ENCODE measurements around the gene TRIM26.
"Not testable (repeated sequence)": the region's sequence is repeated elsewhere in the genome, so short reads cannot be mapped to it uniquely, and the experiment has no call there.

TRIM26 gene

DNA sequence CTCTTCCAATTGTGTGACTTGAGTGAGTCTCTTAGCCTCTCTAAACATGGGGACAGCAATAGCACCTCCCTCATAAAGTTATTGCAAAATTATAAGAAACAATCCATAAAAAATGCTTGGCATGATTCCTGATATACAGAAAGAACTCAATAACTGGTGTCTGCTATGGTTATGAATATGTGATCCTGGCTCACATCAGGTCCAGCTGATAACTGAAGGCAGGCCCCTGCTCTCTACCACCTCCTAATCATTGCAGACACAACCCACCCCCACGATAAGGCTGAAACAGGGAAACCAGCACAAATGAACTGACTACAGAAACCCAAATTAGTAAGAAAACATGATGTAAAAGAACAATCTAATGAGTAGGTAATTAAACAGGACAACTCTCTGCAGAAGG lies 44.5 kb downstream of the TRIM26 start:
- DNase-seq: no peak

DNA sequence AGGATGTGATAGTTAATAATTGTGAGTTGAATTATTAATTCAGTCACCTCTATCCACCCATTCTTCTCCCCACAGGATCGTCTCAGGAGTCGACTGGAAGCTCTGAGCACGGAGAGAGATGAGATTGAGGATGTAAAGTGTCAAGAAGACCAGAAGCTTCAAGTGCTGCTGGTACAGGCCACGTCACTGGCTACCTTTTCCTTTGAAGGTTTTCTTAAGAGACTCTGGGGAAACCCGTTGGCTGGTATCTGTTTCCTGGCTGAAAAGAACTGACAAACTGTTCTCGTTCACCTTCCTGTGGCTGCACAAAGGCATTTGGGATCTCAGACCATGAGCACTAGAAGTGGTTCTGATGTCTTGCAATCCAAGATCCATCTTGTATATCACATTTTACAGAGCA lies 46.1 kb downstream of the TRIM26 start:
- DNase-seq: no peak

DNA sequence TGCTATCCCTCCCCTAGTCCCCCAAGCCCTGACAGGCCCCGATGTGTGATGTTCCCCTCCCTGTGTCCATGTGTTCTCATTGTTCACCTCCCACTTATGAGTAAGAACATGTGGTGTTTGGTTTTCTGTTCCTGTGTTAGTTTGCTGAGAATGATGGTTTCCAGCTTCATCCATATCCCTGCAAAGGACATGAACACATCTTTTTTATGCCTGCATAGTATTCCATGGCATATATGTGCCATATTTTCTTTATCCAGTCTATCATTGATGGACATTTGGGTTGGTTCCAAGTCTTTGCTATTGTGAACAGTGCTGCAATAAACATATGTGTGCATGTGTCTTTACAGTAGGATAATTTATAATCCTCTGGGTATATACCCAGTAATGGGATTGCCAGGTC lies 48.0 kb downstream of the TRIM26 start:
- DNase-seq: not testable (repeated sequence)

DNA sequence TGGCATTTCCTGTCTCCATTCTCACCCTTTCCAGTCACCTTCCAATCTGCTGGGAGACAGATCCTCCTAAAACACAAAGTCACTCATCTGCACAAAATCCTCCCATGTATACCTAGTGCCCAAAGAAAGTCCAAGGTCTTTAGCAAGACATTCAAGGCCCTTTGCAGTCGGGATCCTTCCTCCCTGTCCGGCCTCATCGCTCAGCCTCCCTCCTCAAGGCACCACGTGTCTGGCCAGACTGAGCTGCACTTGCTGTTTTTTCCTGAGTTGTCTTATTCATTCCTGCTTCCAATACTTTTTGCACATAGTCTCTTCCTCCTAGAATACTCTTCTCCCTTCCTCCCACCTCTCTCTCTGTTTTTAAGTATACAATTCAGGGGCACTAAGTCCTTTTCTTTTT lies 48.5 kb downstream of the TRIM26 start:
- no peak for DNase-seq

DNA sequence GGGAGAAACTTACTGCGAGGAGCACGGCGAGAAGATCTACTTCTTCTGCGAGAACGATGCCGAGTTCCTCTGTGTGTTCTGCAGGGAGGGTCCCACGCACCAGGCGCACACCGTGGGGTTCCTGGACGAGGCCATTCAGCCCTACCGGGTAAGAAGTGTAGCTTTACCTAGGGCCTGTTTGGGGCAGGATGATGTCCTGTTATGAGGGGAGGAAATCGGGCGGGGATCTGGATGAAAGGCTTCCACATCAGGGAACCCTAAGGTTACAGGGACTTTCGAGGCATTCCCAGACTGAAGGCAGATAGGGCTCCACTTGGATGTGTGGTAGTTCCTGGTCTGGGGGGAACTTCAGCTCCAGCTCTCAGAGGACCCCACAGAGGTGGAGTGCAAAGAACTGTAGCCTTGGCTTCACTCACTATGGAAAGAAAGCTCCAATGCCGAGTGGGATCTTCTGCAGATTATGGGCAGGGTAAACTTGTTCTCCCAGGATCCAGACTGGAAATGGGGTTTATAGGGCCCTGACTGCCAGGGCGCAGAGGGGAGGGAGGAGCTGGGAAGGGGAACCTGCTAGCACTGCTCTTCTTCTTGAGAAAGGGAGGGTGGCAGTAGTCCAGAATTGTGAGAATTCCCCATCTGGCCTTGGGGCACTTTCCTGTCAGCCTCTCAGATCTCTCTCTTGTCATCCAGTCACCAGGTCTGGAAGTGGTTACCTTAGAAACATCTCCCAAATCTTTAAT lies 49.1 kb downstream of the TRIM26 start:
- no peak for DNase-seq

DNA sequence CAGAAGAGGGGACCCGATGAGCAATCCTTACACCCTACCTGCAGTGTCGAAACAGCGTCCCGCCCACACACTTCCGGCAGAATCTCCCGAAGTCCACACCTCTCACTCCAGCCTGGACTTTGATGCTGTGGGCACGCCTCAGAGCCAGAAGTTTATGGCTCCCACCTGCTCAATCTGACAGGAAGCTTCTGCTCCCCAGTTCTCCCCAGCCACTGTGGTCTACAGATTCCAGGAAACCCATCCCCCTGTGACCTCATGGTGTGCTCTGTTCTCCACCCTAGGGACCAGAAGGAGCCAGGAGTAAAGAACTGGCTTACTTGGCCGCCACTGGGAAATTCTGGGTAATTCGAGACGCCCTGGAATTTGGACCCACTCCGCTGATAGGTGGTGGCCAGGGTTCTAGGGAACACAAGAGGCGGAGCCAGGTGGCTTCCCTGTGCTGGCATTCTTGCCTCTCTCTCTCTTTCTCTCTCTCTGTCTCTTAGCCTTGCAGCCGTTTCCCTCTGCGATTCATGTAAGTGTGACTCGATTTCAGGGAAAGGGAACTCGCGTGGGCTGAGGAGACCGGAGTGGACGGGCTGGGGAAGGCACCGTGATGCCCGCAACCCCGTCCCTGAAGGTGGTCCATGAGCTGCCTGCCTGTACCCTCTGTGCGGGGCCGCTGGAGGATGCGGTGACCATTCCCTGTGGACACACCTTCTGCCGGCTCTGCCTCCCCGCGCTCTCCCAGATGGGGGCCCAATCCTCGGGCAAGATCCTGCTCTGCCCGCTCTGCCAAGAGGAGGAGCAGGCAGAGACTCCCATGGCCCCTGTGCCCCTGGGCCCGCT lies 49.9 kb downstream of the TRIM26 start, which contains the start of gene TRIM15:
Gene TRIM15, plus strand, starts transcription at position 457 of the 828 bp plus-strand sequence. Its CDS starts 139 bp downstream, at position 596.
- no peak for DNase-seq

DNA sequence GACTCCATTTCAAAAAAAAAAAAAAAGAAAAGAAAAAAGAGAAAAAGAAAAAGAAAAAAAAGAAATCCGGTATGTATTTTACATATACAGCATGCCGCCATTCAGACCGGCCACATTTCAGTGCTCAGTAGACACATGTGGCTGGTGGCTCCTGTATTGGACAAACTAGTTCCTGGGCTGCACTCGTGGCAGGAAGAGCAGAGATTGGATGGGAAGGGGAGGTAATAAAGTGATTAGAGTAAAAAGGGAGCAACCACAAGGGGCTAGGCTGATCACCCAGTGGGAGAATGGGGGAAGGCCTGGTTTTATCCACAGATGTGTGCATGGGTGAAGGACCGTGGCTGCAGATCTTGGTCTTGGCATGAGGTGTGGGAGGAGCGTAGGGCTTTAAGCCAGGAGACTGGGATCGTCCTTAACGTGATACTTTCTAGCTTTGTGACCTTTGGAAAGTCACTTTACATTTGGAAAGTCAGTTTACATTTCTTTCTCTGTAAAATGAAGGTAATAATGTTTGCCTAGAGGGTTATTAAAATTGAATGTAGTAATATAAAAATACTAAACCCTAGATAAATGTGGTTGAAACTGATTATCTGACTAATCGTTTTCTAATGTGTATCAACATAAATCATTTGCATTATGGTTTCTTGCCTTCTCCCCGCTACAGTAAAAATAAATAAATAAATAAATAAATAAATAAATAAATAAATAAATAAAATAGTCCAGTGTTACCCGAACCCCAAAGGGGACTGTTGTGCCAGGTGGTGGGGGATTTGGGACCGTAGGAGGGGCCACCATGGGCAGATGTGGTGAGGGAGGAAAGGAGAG lies 50.7 kb downstream of the TRIM26 start:
- no peak for DNase-seq

DNA sequence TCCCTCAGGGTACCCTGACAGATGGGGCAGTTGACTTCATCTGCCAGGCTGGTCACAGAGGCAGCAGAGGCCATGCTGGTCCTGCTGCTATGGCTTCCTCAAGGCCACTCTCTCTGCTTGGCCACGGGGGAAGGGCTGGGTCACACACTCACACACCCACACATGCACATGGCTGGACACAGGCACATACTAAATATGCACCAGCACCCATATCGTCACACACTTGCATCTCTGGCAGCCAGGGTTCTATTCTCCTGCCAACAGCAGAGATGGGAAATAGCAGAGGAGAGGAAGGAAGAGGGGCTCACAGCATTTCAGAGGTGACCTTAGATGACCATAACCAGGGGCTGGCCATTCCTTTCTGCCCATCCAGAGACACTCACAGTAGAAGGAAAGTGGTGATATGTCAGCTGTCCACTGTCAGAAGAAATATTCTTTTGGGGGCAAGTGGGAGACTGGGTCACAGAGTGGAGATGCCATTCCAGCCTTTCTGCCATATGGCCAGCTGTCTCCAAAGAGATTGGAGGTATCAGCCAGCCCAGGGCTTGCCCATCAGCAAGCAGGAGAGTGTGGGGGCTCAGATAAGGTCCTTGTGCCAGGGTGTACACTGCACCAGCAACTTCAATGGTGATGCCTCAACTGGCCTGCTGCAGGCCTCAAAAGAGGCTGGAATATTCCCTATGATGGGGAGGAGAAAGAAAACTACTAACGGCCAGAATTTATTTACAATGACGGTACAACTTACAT lies 52.2 kb downstream of the TRIM26 start, which contains the start of gene TRIM10:
Gene TRIM10, minus strand, starts transcription at position 427 of the 747 bp plus-strand sequence. Its CDS starts 353 bp downstream, at position 74.
- DNase-seq: no peak

DNA sequence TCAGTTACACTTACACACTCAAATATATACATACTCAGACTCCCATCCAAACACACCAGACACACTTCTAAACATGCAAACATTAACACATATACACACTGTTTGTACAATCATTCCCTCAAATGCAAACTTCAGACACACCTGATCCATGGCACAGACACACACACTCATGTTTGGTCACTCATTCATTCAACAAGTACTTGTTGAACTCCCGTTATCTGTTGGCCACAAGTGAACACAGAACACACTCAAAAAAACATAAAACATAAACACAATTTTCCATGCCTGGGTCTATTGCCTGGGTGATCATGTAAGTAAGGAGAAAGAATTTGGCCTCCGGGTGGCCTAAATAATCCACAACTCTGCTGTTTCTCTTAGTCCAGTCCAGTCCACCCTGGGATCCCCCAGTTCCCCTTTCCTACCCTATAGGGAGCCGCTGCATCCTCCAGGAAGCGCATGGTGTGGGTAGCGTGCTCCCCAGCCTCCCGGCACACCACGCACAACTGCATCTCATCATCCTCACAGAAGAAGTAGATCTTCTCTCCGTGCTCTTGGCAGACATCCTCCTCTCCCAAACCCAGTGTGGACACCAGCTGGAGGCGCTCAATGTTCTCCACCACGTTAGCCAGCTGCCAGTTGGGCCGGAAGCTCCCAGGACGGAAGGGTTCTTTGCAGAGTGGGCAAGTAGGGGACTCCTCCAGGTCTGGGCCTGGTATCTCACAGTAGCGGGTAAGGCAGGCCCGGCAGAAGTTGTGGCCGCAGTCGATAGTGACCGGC lies 53.0 kb downstream of the TRIM26 start:
- DNase-seq: no peak

DNA sequence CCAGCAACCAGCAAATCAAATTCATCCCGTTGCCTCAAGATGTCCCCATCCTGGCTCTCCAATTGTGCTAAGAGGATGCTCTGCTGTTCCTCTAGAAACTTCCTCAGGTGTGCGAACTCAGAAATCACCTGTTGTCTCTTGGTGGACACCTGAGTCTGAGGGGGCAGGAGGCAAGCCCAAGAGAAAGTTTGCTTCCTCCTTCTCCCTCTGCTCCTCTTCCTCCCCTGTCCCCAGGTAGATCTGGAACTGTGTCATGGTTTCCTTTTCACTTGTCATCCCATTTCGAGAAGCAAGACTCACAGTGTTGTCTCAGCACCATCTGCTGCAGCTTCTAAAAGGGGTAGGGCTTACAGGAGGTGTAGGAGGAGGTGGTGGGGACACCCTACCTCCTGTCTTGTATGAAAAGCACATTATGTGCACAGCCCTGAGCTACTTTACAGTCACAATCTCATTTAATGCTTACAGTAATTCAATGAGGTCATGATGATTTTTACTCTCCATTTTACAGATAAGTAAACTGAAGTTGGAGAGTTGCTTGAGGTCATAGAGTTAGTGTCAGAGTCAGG lies 54.6 kb downstream of the TRIM26 start:
- no peak for DNase-seq

DNA sequence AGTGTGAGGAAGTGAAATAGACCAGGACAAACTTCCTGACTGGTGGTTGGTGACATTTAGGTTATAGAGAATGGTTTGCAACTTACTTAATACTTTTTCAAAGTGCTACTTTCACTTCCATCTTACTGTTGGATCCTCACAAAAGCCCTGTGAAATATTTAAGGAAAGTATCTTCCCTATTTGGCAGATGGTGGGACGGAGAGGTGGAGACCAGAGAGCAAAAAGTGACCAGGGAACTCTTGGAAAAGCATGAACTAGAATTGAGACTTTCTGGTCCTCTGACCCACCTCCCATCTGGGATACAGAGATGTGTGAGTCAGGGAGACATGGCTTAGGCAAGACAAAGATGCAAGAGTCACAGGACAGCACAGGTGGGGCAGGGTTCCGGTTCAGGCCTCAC lies 55.2 kb downstream of the TRIM26 start:
- DNase-seq: no peak

DNA sequence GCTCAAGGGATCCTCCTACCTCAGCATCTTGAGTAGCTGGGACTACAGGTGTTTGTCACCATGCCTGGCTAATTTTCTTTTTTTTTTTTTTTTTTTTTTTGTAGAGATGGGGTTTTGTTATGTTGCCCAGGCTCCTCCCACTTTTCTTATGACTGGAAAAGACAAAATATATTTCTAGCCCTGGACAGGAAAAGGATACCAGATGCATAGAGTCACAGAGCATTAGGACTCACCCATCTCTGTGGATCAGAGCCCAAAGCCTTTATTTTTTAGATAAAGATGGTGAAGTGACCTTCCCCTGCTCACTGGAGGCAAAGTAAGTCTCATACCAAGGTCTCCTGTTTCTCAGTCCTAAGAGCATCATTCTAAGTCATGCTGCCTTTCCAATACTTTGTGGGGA lies 55.6 kb downstream of the TRIM26 start:
- no peak for DNase-seq

DNA sequence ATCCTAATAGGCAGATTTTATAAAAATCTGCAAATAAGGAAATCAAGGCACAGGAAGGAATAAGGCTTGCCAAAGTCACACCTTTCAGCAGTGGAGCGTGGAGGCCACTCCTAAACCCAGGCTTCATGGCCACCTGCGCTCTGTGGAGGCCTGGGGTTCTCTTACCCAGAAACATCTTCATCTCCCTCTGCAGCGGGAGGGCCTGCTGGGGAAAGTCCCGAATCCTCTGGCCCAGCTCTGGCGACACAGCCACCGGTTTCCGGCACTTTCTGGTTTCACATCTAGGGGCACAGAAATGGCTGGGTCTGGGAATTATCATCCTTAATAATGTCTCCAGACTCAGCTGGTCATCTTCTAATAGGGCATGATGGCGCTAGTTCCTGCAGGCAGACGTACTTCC lies 56.4 kb downstream of the TRIM26 start:
- DNase-seq: no peak

DNA sequence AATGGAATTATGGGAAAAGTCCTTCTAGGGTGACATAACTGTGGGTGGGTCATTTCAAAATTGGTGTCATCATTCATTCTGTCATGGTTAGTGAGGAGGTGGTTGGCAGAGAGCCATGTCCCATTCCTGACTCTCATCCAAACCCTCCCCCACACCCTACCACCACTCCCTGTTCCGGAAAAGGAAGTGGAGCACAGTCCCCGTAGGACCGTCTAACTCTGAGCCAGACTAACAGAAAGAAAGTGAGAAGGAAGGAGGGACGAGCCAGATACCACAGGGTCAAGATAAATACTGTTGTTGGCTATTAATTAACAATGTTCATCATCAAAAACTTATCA lies 57.0 kb downstream of the TRIM26 start:
- no peak for DNase-seq

DNA sequence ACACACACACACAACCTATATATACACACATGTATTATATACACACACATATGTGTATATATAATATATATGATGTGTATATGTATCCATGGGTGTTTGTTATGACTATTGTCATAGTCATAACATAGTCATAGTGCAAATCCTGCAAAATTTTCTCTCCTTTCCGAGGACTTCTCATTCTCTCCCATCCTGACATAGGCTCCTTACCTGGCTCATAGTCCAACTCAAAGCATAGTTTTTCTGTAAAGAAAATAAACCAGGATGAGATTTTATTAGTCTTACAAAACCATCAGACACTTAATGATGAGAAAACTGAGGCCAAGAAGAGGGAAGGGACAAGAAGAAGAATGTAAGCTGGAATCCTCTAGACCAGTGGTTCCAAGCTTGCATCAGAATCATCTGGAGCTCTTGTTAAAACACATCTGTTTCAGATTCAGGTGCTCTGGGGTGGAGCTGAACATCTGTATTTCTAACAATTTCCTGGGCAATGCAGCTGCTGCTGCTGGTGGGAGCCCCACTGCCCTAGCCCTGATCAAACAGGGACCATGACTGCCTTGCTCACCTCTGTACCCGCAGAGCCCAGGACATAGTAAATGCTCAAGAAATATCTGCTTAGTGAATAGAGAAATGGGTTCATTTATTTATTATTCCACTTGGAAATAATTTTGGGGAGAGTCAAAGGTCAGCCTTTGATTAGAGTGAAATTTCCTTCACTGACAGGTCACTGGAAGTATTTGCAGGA lies 57.5 kb downstream of the TRIM26 start:
- no peak for DNase-seq

DNA sequence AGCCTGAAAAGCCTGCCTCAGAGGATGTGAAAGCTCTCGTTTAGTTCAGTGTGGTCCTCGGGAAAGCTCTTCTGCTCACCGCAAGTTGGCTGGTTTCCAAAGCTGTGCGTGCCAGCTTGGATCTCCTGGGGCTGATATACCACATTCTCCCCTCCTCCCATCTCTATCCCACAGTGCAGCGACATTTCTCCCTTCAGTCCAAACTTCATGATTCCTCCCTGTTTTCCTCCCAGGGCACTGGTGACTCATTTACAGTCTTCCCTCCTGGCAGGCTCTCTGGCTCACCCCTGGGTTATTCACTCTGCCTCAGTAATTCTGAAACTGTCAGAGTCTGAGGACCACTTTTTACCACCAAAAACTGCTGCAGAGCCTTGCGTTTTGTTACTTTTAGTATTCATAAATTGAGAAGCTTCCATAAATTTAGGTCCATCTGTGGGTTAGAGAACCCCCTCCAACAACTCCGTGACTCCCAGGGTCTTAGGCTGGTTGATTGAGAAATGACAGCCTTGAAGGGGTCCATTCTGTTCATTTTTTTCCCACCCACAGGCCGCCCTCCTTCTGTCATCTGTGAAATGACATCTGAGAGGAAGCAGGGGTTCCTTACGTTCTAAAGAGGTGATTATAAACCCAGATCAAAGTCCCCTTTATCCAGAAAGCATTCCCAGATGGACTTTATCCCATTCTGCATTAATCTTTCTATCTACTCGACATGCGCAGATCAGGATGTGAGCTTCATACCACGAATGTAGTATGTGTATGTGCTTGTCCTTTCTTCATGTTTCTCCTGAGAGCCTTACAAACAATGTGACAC lies 58.3 kb downstream of the TRIM26 start:
- no peak for DNase-seq

DNA sequence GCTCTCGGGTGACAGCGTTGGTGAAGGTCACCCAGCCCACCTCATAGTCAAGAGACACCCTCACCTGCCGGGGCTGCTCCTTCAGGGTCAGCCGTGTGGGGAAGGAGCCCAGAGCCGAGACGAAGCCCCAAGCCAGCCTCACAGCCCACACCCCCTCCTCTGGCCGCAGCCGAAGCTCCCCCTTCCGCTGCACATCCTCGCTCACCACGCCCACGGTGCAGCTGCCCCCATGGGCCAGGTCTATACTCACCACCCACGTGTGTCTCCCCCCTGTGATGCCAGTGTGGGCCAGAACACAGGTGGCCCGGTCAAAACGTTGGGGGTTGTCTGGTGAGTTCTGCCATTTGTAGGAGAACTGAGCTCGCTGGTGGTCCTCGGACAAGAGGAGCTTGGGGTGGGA lies 59.1 kb downstream of the TRIM26 start:
- no peak for DNase-seq

DNA sequence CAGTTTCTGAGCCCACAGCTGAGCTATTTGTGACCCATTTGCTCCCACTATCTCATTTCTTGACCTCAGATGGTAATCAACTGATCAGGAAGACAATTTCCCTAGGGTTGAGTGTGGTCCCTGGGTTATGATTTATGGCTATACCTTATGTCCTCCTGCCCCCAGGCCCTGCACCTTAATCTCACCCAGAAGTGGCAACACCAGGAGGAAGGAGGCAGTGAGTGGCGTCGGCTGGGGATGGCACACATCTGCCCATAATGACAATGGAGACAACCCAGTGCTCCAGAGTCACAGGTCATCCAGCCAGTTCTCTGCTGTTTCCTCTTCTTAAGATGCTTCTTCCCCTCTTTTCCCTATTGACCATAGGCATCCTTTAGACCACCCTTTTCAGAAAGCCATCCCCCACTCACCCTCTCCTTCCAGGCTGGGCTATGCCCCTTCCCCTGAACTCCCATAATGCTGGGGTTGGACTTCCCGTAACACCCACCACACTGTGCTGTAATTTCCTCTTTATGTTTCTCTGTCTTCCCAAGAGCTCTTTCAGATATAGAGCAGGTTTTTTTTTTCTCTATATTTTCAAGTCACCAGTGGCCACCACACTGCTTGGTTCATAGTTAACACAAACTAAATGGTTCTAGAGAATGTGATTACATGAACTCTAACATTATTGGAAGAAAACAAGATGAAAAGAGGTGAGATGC lies 60.1 kb downstream of the TRIM26 start:
- no peak for DNase-seq

DNA sequence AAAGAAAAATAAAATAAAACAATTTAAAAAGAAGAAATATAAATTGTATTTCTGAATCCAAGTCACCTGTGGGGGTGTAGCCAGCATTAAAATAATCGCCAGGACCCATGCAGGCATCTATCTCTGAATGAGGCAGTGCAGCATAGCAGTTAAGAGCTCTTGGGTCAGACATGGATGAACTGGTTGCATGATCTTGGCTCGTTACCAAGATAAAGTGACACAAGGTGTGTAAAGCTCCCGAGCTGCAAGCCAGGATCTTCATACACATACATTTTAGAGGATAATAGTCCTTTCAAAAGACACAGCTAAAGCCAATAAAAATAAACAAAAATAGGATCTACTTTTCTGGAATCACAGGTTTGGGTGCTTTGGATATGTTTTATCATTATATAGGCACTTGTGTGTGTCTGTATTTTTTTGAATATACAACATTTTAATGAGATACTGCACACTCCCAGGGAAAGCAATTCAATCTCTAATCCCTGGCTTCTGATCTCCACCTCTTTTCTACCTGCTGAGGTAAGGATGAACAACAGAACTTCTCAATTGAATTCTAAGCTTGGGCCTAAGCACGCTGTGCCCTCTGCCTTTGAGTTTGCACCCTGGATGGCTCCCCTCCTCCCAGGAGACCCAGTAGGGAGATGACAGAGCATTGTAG lies 61.1 kb downstream of the TRIM26 start:
- DNase-seq: no peak
